Stimulated activated CD8-positive, alpha-beta memory T cell treated with anti-CD3 and anti-CD28 coated beads, Interleukin-2, amount 100 ng/mL, for 1 hour (primary cell): ENCODE results near the gene TMCO4.
"Not testable (repeated sequence)": the region's sequence is repeated elsewhere in the genome, so short reads cannot be mapped to it uniquely, and the experiment has no call there.

ENCODE experiments used
- DNase-seq, 2 donors: peaks; one replicate each; pipeline ENCODE4 v3.0.0-alpha.2; 2020; ENCODE audit warnings: low read depth in 2 of 2

The TMCO4 gene

GRCh38 chr1:19639999-19640362, 159.7 kb downstream of the TMCO4 start:
- DNase-seq: no peak

GRCh38 chr1:19639228-19639627, 160.5 kb downstream of the TMCO4 start:
- not testable (repeated sequence) for DNase-seq

DNA sequence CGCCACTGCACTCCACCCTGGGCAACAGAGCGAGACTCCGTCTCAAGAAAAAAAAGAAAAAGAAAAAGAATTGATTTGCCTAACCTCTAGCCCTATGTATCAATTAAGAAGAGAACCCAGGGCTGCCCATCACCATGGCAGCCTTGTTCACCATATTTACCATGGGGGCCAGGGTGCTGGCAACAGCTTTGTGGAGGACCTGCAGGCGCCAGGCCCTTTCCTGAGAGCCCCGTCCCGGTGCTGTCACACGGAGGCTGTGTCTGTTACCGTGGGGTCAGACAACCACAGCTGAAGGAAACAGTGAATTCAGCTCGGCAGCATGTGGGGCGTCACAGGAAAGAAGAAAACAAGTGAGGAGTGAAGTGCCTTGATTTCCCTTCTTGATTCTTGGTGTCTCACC, 162.1 kb downstream of the TMCO4 start:
- DNase-seq: no peak

GRCh38 chr1:19636749-19637148, 163.0 kb downstream of the TMCO4 start:
- not testable (repeated sequence) for DNase-seq

GRCh38 chr1:19636065-19636464, 163.7 kb downstream of the TMCO4 start:
- DNase-seq: no peak

GRCh38 chr1:19635646-19636045, 164.1 kb downstream of the TMCO4 start:
- DNase-seq: no peak

DNA sequence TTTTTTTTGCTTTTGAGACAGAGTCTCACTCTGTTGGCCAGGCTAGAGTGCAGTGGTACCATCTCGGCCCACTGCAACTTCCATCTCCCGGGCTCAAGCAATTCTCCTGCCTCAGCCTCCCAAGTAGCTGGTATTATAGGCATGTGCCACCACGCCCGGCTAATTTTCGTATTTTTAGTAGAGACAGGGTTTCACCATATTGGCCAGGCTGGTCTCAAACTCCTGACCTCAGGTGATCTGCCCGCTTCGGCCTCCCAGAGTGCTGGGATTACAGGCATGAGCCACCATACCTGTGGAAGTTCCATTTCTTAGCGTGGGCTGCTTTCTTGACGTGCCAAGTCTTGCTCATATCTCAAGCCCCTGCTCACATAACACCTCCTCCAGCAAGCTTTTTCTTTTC, 164.7 kb downstream of the TMCO4 start:
- DNase-seq: not testable (repeated sequence)

DNA sequence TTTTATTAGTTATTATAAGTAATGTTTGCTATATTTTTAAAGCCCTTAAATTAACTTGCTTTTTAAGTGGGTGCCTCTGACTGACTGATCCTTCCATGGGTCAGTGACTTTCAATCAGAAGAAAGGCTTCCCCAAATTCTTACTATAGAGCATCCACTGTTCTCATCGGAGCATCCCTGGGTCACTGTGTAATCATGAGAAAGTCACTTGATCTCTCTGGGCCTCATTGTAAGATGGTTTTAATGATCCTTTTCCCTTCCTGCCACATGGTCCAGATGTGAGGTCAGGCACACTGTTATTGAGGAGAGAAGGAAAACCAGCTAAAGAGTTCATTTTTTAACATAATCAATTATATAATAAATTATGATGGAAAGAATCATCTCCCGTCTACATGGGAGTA, 166.6 kb downstream of the TMCO4 start:
- DNase-seq: no peak
